Measurements from ENCODE around the gene PFKP. TPM values are rescaled to one million over a fixed set of nuclear protein-coding genes. Genes with fewer than 3 reads are reported as not detected.

The PFKP gene
- total RNA-seq, 1 experiment from 2014 or later = 140 TPM

- H3K9me3 ChIP-seq (ENCODE audit: low read length) = no peaks in the 10 kb centered on the region
- H3F3A ChIP-seq (ENCODE audit: low read length, unreplicated experiment) = no peaks in the 10 kb centered on the region
- H3K79me2 ChIP-seq (ENCODE audit: low read length) = no peaks in the 10 kb centered on the region
- peaks cover 13% of the 10 kb centered on the region for H3K4me1 ChIP-seq (ENCODE audit: insufficient read depth, low read length)
- intact Hi-C loops (cut with micrococcal nuclease) = no loop called here
- DNase-seq = no peak
- no peak for ATAC-seq
- ChIA-PET POLR2A (ENCODE audit: unreplicated experiment) (no interaction called here), CTCF (no interaction called here)
- no peaks in the 10 kb centered on the region for H4K20me1 ChIP-seq (ENCODE audit: low read length)
- no peak overlapping the region for H3K4me3 ChIP-seq (ENCODE audit: low read length)
- no TSS peak for BruUV-seq (replicated peaks)
- no peak overlapping the region for H3K27ac ChIP-seq (ENCODE audit: low read length)
- no peak for TF ChIP-seq CTCF (conservative IDR thresholded peaks at IDR 0.05; ENCODE audit: low read depth, low read length)
- no peaks in the 10 kb centered on the region for H3K36me3 ChIP-seq (ENCODE audit: low read depth, low read length)
- H3K9me2 ChIP-seq (replicated peaks; ENCODE audit: low read length) = no peaks in the 10 kb centered on the region
- no peak overlapping the region for H3K4me2 ChIP-seq (ENCODE audit: low read length)
- no peaks in the 10 kb centered on the region for H3K27me3 ChIP-seq (ENCODE audit: low read length)
- H3K9ac ChIP-seq (ENCODE audit: low read length) = no peak overlapping the region
- H2AFZ ChIP-seq (ENCODE audit: low read length) = no peak overlapping the region
Observed at GRCh38 chr10:3046981-3047547, 20.3 kb upstream of the PFKP start.

- BruUV-seq (replicated peaks) = no TSS peak
- DNase-seq (no peak), ATAC-seq (no peak)
- Histone ChIP-seq H3K9me2 (replicated peaks; ENCODE audit: low read length) (no peaks in the 10 kb centered on the region), H3K4me1 (ENCODE audit: insufficient read depth, low read length) (peaks cover 13% of the 10 kb centered on the region), H3K9me3 (ENCODE audit: low read length) (no peaks in the 10 kb centered on the region), H3K4me3 (ENCODE audit: low read length) (no peak overlapping the region), H3F3A (ENCODE audit: low read length, unreplicated experiment) (no peaks in the 10 kb centered on the region), H3K27ac (ENCODE audit: low read length) (no peak overlapping the region), H2AFZ (ENCODE audit: low read length) (no peak overlapping the region), H3K79me2 (ENCODE audit: low read length) (no peaks in the 10 kb centered on the region), H4K20me1 (ENCODE audit: low read length) (no peaks in the 10 kb centered on the region), H3K36me3 (ENCODE audit: low read depth, low read length) (no peaks in the 10 kb centered on the region), H3K27me3 (ENCODE audit: low read length) (no peaks in the 10 kb centered on the region), H3K4me2 (ENCODE audit: low read length) (no peak overlapping the region), H3K9ac (ENCODE audit: low read length) (no peak overlapping the region)
- ChIA-PET POLR2A (ENCODE audit: unreplicated experiment) (no interaction called here), CTCF (no interaction called here)
- intact Hi-C loops (cut with micrococcal nuclease) = no loop called here
- TF ChIP-seq CTCF (conservative IDR thresholded peaks at IDR 0.05; ENCODE audit: low read depth, low read length) (no peak), EZH2phosphoT487 (IDR thresholded peaks at IDR 0.05; ENCODE audit: borderline replicate concordance, low read length) (no peak)
Observed at GRCh38 chr10:3047596-3047995, 19.8 kb upstream of the PFKP start.

GRCh38 chr10:3048119-3049019 is 19.0 kb upstream of the PFKP start:
- Histone ChIP-seq H4K20me1 (ENCODE audit: low read length) (no peaks in the 10 kb centered on the region), H3K4me3 (ENCODE audit: low read length) (no peak overlapping the region), H2AFZ (ENCODE audit: low read length) (no peak overlapping the region), H3K79me2 (ENCODE audit: low read length) (no peaks in the 10 kb centered on the region), H3F3A (ENCODE audit: low read length, unreplicated experiment) (no peaks in the 10 kb centered on the region), H3K36me3 (ENCODE audit: low read depth, low read length) (no peaks in the 10 kb centered on the region), H3K27ac (ENCODE audit: low read length) (no peak overlapping the region), H3K9ac (ENCODE audit: low read length) (no peak overlapping the region), H3K27me3 (ENCODE audit: low read length) (no peaks in the 10 kb centered on the region), H3K9me3 (ENCODE audit: low read length) (no peaks in the 10 kb centered on the region), H3K9me2 (replicated peaks; ENCODE audit: low read length) (no peaks in the 10 kb centered on the region), H3K4me2 (ENCODE audit: low read length) (no peak overlapping the region), H3K4me1 (ENCODE audit: insufficient read depth, low read length) (peaks cover 13% of the 10 kb centered on the region)
- DNase-seq (no peak), ATAC-seq (no peak)
- TF ChIP-seq CTCF (conservative IDR thresholded peaks at IDR 0.05; ENCODE audit: low read depth, low read length) (no peak), EZH2phosphoT487 (IDR thresholded peaks at IDR 0.05; ENCODE audit: borderline replicate concordance, low read length) (no peak), EZH2 (IDR thresholded peaks at IDR 0.05; ENCODE audit: low read length, unreplicated experiment) (no peak)
- intact Hi-C loops (cut with micrococcal nuclease) = no loop called here
- POLR2A ChIA-PET (ENCODE audit: unreplicated experiment) = no interaction called here
- no TSS peak for BruUV-seq (replicated peaks)
- CTCF ChIA-PET = no interaction called here
